HEK293 (cell line): ENCODE results near the gene AP2A1.

Source experiments
- EGR2 ChIP-seq: fragments of 450-650 bp; formaldehyde crosslinking; IDR thresholded peaks from 2 replicates; pipeline ENCODE4 v1.5.1; 2016; ENCODE audit warnings: low read depth, missing biosample characterization, missing genetic modification characterization
- FEZF1 ChIP-seq: fragments of 450-650 bp; formaldehyde crosslinking; IDR thresholded peaks from 2 replicates; pipeline ENCODE4 v1.5.1; 2016; ENCODE audit warnings: missing biosample characterization, missing genetic modification characterization
- KLF8 ChIP-seq: fragments of 450-650 bp; formaldehyde crosslinking; IDR thresholded peaks from 2 replicates; pipeline ENCODE4 v1.5.1; 2016; ENCODE audit warnings: missing biosample characterization, missing genetic modification characterization
- PRDM2 ChIP-seq: fragments of 450-650 bp; formaldehyde crosslinking; IDR thresholded peaks from 2 replicates; pipeline ENCODE4 v1.5.1; 2016; ENCODE audit warnings: missing biosample characterization, missing genetic modification characterization, borderline replicate concordance
- SETDB1 ChIP-seq: IDR thresholded peaks from one replicate; pipeline ENCODE4 v1.6.1; 2017; ENCODE audit warnings: mild to moderate bottlenecking, low read length, moderate library complexity, mixed read lengths; ENCODE audit not compliant: insufficient read length
- SP7 ChIP-seq: fragments of 450-650 bp; formaldehyde crosslinking; IDR thresholded peaks from 2 replicates; pipeline ENCODE4 v1.5.1; 2016; ENCODE audit warnings: missing biosample characterization, missing genetic modification characterization
- WT1 ChIP-seq: fragments of 450-650 bp; formaldehyde crosslinking; IDR thresholded peaks from 2 replicates; pipeline ENCODE4 v1.5.1; 2016; ENCODE audit warnings: missing biosample characterization, missing genetic modification characterization
- ZBTB11 ChIP-seq: fragments of 450-650 bp; formaldehyde crosslinking; conservative IDR thresholded peaks from 2 replicates; pipeline ENCODE4 v1.5.1; 2016; ENCODE audit warnings: low read depth, missing biosample characterization, missing genetic modification characterization
- ZNF19 ChIP-seq: fragments of 450-650 bp; formaldehyde crosslinking; IDR thresholded peaks from 2 replicates; pipeline ENCODE4; 2016; ENCODE audit warnings: missing biosample characterization, missing genetic modification characterization, low read depth
- ZNF2 ChIP-seq: fragments of 450-650 bp; formaldehyde crosslinking; IDR thresholded peaks from 2 replicates; pipeline ENCODE4 v1.5.1; 2016; ENCODE audit warnings: missing biosample characterization, missing genetic modification characterization
- ZNF274 ChIP-seq, 2 experiments: fragments of 200-500 bp in 1 of 2; fragments of 450-650 bp in 1 of 2; sonication (Bioruptor generic) in 1 of 2; formaldehyde crosslinking in 1 of 2; IDR thresholded peaks; 2 replicates each; pipeline versions ENCODE4 v1.5.1 to v1.6.1; 2014 to 2016; ENCODE audit warnings: borderline replicate concordance in 1 of 2, inconsistent platforms in 1 of 2, low read length in 1 of 2, missing biosample characterization in 1 of 2, missing genetic modification characterization in 1 of 2
- ZNF394 ChIP-seq: fragments of 450-650 bp; formaldehyde crosslinking; IDR thresholded peaks from 2 replicates; pipeline ENCODE4 v1.5.1; 2016; ENCODE audit warnings: missing biosample characterization, missing genetic modification characterization, mild to moderate bottlenecking, moderate library complexity, borderline replicate concordance
- ZNF529 ChIP-seq: fragments of 450-650 bp; formaldehyde crosslinking; IDR thresholded peaks from 2 replicates; pipeline ENCODE4 v1.5.1; 2017; ENCODE audit warnings: missing genetic modification characterization, missing biosample characterization; ENCODE audit not compliant: insufficient replicate concordance
- ZNF580 ChIP-seq: fragments of 450-650 bp; formaldehyde crosslinking; IDR thresholded peaks from 2 replicates; pipeline ENCODE4 v1.5.1; 2016; ENCODE audit warnings: missing biosample characterization, missing genetic modification characterization
- ZNF596 ChIP-seq: fragments of 450-650 bp; IDR thresholded peaks from 2 replicates; pipeline ENCODE4 v1.5.0; 2018; ENCODE audit warnings: missing biosample characterization, mild to moderate bottlenecking, missing genetic modification characterization, moderate library complexity
- ZNF610 ChIP-seq: fragments of 450-650 bp; formaldehyde crosslinking; IDR thresholded peaks from 2 replicates; pipeline ENCODE4 v1.5.1; 2016; ENCODE audit warnings: missing biosample characterization, missing genetic modification characterization, borderline replicate concordance
- ZNF658 ChIP-seq: fragments of 450-650 bp; formaldehyde crosslinking; IDR thresholded peaks from 2 replicates; pipeline ENCODE4; 2016; ENCODE audit warnings: missing biosample characterization, missing genetic modification characterization
- ZNF677 ChIP-seq: fragments of 450-650 bp; IDR thresholded peaks from 2 replicates; pipeline ENCODE4 v1.5.0; 2018; ENCODE audit warnings: missing biosample characterization, mild to moderate bottlenecking, missing genetic modification characterization, moderate library complexity
- ZNF701 ChIP-seq: fragments of 450-650 bp; formaldehyde crosslinking; IDR thresholded peaks from 2 replicates; pipeline ENCODE4 v1.5.1; 2016; ENCODE audit warnings: missing biosample characterization, missing genetic modification characterization
- ZNF707 ChIP-seq: fragments of 450-650 bp; formaldehyde crosslinking; IDR thresholded peaks from 2 replicates; pipeline ENCODE4 v1.5.1; 2016; ENCODE audit warnings: missing biosample characterization, missing genetic modification characterization
- ZNF768 ChIP-seq: fragments of 450-650 bp; formaldehyde crosslinking; IDR thresholded peaks from 2 replicates; pipeline ENCODE4 v1.5.1; 2018; ENCODE audit warnings: missing biosample characterization, mild to moderate bottlenecking, missing genetic modification characterization
- ZNF777 ChIP-seq: fragments of 450-650 bp; formaldehyde crosslinking; IDR thresholded peaks from 2 replicates; pipeline ENCODE4 v1.5.1; 2017; ENCODE audit warnings: missing biosample characterization, missing genetic modification characterization, borderline replicate concordance
- ZNF792 ChIP-seq: fragments of 450-650 bp; formaldehyde crosslinking; IDR thresholded peaks from 2 replicates; pipeline ENCODE4 v1.5.1; 2016; ENCODE audit warnings: missing biosample characterization, missing genetic modification characterization
- ZNF837 ChIP-seq: fragments of 450-650 bp; formaldehyde crosslinking; IDR thresholded peaks from 2 replicates; pipeline ENCODE4 v1.5.1; 2016; ENCODE audit warnings: missing biosample characterization, missing genetic modification characterization
- ZXDB ChIP-seq: fragments of 450-650 bp; formaldehyde crosslinking; IDR thresholded peaks from 2 replicates; pipeline ENCODE4 v1.5.1; 2016; ENCODE audit warnings: missing biosample characterization, missing genetic modification characterization
- TF ChIP-seq, protein P1 (sequence below): fragments of 450-650 bp; formaldehyde crosslinking; IDR thresholded peaks from 2 replicates; pipeline ENCODE4 v1.5.1; 2017; ENCODE audit warnings: missing biosample characterization, missing genetic modification characterization
- TF ChIP-seq, protein P2 (sequence below): fragments of 450-650 bp; formaldehyde crosslinking; IDR thresholded peaks from 2 replicates; pipeline ENCODE4 v1.5.1; 2016; ENCODE audit warnings: missing biosample characterization, missing genetic modification characterization

The AP2A1 gene

DNA sequence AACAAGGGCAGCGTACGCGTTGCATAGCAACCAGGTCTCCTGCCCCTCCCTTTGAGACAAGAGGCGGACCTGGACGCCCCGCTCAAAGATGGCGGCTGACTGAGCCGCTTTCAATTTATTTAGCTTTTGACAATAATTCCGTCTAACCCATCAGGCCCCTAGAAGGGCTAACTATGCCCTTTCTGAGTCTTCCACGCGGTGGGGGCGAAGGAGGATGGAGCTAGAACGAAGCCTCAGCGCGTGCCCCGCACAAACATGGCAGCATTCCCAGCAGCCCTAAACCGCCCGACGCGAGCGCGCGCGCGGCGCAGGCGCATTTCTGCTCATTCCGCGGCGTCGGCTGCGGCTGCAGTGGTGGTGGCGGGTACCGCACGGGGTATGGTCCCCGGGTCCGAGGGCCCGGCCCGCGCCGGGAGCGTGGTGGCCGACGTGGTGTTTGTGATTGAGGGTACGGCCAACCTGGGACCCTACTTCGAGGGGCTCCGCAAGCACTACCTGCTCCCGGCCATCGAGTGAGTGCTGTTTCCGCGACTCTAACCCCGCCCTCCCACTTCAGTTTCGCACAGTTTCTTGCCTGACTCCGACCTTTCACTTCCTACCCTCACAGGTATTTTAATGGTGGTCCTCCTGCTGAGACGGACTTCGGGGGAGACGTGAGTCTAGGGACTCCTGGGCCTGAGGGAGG is 51.3 kb downstream of the AP2A1 start, which contains the start of gene MED25 (continued):
- TF ChIP-seq EGR2 (no peak), SETDB1 (no peak), SP7 (tag by site-specific recombination) (peak; percentile 30; the same call in 1 of the 2 replicates), ZNF580 (tag by site-specific recombination) (peak; percentile 57), FEZF1 (tag by site-specific recombination) (no peak), ZNF701 (tag by site-specific recombination) (no peak), ZNF529 (tag by site-specific recombination) (no peak), PRDM2 (tag by site-specific recombination) (no peak), ZBTB11 (tag by site-specific recombination) (peak; percentile 72), ZNF707 (tag by site-specific recombination) (no peak), ZNF777 (tag by site-specific recombination) (no peak), ZNF768 (tag by site-specific recombination) (no peak), ZNF2 (peak; percentile 41; the same call in 1 of the 2 replicates), ZXDB (peak; percentile 33; the same call in 1 of the 2 replicates), ZNF274 (IDR thresholded peaks at IDR 0.05; ENCODE audit: low read length) (no peak), ZNF274 (tag by site-specific recombination; IDR thresholded peaks at IDR 0.05; ENCODE audit: borderline replicate concordance) (no peak), ZNF837 (no peak), ZNF610 (tag by site-specific recombination) (no peak), ZNF658 (tag by site-specific recombination) (no peak), WT1 (tag by site-specific recombination) (no peak), ZNF596 (tag by site-specific recombination) (no peak), ZNF677 (no peak), ZNF394 (tag by site-specific recombination) (no peak), KLF8 (tag by site-specific recombination) (0 out of 2 replicates have a peak, but pooled peaks have one; percentile 14), ZNF792 (tag by site-specific recombination) (no peak), ZNF19 (tag by site-specific recombination) (no peak)
- TF ChIP-seq, protein P1, sequence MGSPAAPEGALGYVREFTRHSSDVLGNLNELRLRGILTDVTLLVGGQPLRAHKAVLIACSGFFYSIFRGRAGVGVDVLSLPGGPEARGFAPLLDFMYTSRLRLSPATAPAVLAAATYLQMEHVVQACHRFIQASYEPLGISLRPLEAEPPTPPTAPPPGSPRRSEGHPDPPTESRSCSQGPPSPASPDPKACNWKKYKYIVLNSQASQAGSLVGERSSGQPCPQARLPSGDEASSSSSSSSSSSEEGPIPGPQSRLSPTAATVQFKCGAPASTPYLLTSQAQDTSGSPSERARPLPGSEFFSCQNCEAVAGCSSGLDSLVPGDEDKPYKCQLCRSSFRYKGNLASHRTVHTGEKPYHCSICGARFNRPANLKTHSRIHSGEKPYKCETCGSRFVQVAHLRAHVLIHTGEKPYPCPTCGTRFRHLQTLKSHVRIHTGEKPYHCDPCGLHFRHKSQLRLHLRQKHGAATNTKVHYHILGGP (tag by site-specific recombination), result no peak
- TF ChIP-seq, protein P2, sequence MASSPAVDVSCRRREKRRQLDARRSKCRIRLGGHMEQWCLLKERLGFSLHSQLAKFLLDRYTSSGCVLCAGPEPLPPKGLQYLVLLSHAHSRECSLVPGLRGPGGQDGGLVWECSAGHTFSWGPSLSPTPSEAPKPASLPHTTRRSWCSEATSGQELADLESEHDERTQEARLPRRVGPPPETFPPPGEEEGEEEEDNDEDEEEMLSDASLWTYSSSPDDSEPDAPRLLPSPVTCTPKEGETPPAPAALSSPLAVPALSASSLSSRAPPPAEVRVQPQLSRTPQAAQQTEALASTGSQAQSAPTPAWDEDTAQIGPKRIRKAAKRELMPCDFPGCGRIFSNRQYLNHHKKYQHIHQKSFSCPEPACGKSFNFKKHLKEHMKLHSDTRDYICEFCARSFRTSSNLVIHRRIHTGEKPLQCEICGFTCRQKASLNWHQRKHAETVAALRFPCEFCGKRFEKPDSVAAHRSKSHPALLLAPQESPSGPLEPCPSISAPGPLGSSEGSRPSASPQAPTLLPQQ (tag by site-specific recombination), result peak; percentile 24; the same call in 1 of the 2 replicates
